A549 (cell line): Measurements from ENCODE around the gene TTC7B. TPM values are rescaled to one million over a fixed set of nuclear protein-coding genes. Genes with fewer than 3 reads are reported as not detected.

Experiments
- ATAC-seq, 2 experiments: fragments of 200-7000 bp in 1 of 2; fragments of >200 bp in 1 of 2; cut with Nextera tagmentation in 1 of 2; cut with Tn5 transposase in 1 of 2; 3 replicates each; pipeline versions ENCODE4 v1.8.0 to v1.9.1; 2018 to 2020; ENCODE audit warnings: mild to moderate bottlenecking in 1 of 2, moderate library complexity in 1 of 2
- CTCF ChIA-PET: fragments of 300-600 bp; sonication (Branson Sonifier 250); formaldehyde crosslinking; extraction: SDS; loops from one replicate; lab custom pipeline; 2021; ENCODE audit warnings: antibody characterized with exemption, inconsistent platforms; lab: Yijun Ruan, JAX
- POLR2A ChIA-PET: fragments of 350-600 bp; formaldehyde crosslinking; extraction: SDS; loops from one replicate; lab custom pipeline; 2021; ENCODE audit warnings: antibody characterized with exemption, inconsistent platforms; lab: Yijun Ruan, JAX
- DNase-seq, 2 experiments: peaks; one replicate each; pipeline versions ENCODE4 v3.0.0 to v3.0.0-alpha.2; 2011 to 2016; ENCODE audit warnings: low read depth in 1 of 2, low spot score in 1 of 2
- FAIRE-seq: peaks from 2 replicates; lab custom pipeline; 2011; peaks lifted over from hg19 to GRCh38; lab: Jason Lieb, UNC
- H3K27ac ChIP-seq, 2 experiments: fragments of >200 bp; sonication (Bioruptor Twin); formaldehyde crosslinking; 3 replicates each; pipeline ENCODE4 v1.5.1; 2016 to 2017
- H3K4me1 ChIP-seq: fragments of >200 bp; sonication (Bioruptor Twin); formaldehyde crosslinking; 3 replicates; pipeline ENCODE4 v1.6.1; 2016
- H3K4me2 ChIP-seq: fragments of >200 bp; sonication (Bioruptor Twin); formaldehyde crosslinking; 3 replicates; pipeline ENCODE4 v1.6.1; 2016
- H3K4me3 ChIP-seq: fragments of >200 bp; sonication (Bioruptor Twin); formaldehyde crosslinking; 3 replicates; pipeline ENCODE4 v1.5.1; 2016
- H3K9me3 ChIP-seq: fragments of >200 bp; sonication (Bioruptor Twin); formaldehyde crosslinking; 3 replicates; pipeline ENCODE4 v1.6.1; 2016
- BCL3 ChIP-seq: fragments of >200 bp; sonication (Bioruptor Twin); formaldehyde crosslinking; IDR thresholded peaks from 3 replicates; pipeline ENCODE4 v1.6.1; 2016
- CHD2 ChIP-seq: fragments of 150-350 bp; IDR thresholded peaks from 2 replicates; pipeline ENCODE4 v1.6.1; 2014; ENCODE audit warnings: low read length; ENCODE audit not compliant: partially characterized antibody
- E2F6 ChIP-seq: IDR thresholded peaks from 2 replicates; pipeline ENCODE4 v1.6.1; 2012; ENCODE audit warnings: low read depth, borderline replicate concordance
- EP300 ChIP-seq, 2 experiments: fragments of >200 bp; sonication (Bioruptor Twin); formaldehyde crosslinking; IDR thresholded peaks; 2 replicates in 1 of 2; 3 replicates in 1 of 2; pipeline ENCODE4 v1.6.1; 2016 to 2017
- ESRRA ChIP-seq: fragments of 150-350 bp; IDR thresholded peaks from 2 replicates; pipeline ENCODE4 v1.6.1; 2014; ENCODE audit warnings: mild to moderate bottlenecking, low read length, borderline replicate concordance
- FOSB ChIP-seq: fragments of 250-450 bp; sonication (Bioruptor Pico); IDR thresholded peaks from 2 replicates; pipeline ENCODE4 v1.5.0; 2020; ENCODE audit warnings: mild to moderate bottlenecking, moderate library complexity
- HES2 ChIP-seq: fragments of >200 bp; sonication (Bioruptor Twin); formaldehyde crosslinking; IDR thresholded peaks from 2 replicates; pipeline ENCODE4 v1.6.1; 2016
- JUN ChIP-seq, 2 experiments: fragments of >200 bp; sonication (Bioruptor Twin); formaldehyde crosslinking; IDR thresholded peaks; 2 replicates in 1 of 2; 3 replicates in 1 of 2; pipeline ENCODE4 v1.6.1; 2016 to 2017
- KDM5A ChIP-seq: fragments of 200-600 bp; sonication (generic); IDR thresholded peaks from 2 replicates; pipeline ENCODE4 v1.6.1; 2016; ENCODE audit warnings: antibody characterized with exemption, mild to moderate bottlenecking
- MYC ChIP-seq: IDR thresholded peaks from 2 replicates; pipeline ENCODE4 v1.6.1; 2012; ENCODE audit warnings: mild to moderate bottlenecking, inconsistent platforms, low read length, improper control_type of control experiment, borderline replicate concordance
- NFE2L2 ChIP-seq: fragments of 150-350 bp; conservative IDR thresholded peaks from 2 replicates; pipeline ENCODE4 v1.6.1; 2014; ENCODE audit warnings: low read length
- PHF8 ChIP-seq: fragments of 200-600 bp; sonication (generic); IDR thresholded peaks from 2 replicates; pipeline ENCODE4 v1.6.1; 2016; ENCODE audit warnings: low read depth, mild to moderate bottlenecking, antibody characterized with exemption, moderate library complexity, borderline replicate concordance
- POLR2A ChIP-seq: IDR thresholded peaks from 2 replicates; pipeline ENCODE4 v1.6.1; 2012; ENCODE audit warnings: mild to moderate bottlenecking, low read length
- RAD21 ChIP-seq, 2 experiments: fragments of >200 bp in 1 of 2; sonication (Bioruptor Twin) in 1 of 2; formaldehyde crosslinking in 1 of 2; IDR thresholded peaks in 1 of 2; conservative IDR thresholded peaks in 1 of 2; 2 replicates in 1 of 2; 3 replicates in 1 of 2; pipeline ENCODE4 v1.6.1; 2012 to 2018; ENCODE audit warnings: inconsistent platforms in 1 of 2
- RCOR1 ChIP-seq: fragments of 150-350 bp; IDR thresholded peaks from 2 replicates; pipeline ENCODE4 v1.6.1; 2014; ENCODE audit warnings: antibody characterized with exemption, low read length, low read depth
- REST ChIP-seq: fragments of 200-600 bp; sonication (generic); IDR thresholded peaks from 2 replicates; pipeline ENCODE4 v1.6.1; 2016; ENCODE audit warnings: antibody characterized with exemption, mild to moderate bottlenecking, moderate library complexity
- WGBS: methylation state at CpG from one replicate; pipeline ENCODE4 v1.1.6; 2017; ENCODE audit errors: missing lambda C conversion rate; 5-methylcytosine and 5-hydroxymethylcytosine counted together
- polyA plus RNA-seq, 4 experiments: library from polyadenylated mRNA; depleted of rRNA in 3 of 4; stranded (reverse); fragments of >200 nt; fragmentation: RNase III in 1 of 4; extraction: RNeasy Plus Mini Kit Qiagen cat#74134 plus additional on column Dnase treatment in 1 of 4; gene quantifications; 2 replicates in 3 of 4; 3 replicates in 1 of 4; pipeline ENCODE4 v1.2.3, GENCODE V29; 2011 to 2017
- TF ChIP-seq, protein P1 (sequence below): fragments of 250-450 bp; sonication (Bioruptor Pico); IDR thresholded peaks from 2 replicates; pipeline ENCODE4 v1.5.0; 2021; ENCODE audit warnings: mild to moderate bottlenecking, moderate library complexity, borderline replicate concordance
- TF ChIP-seq, protein P2 (sequence below): IDR thresholded peaks from 2 replicates; pipeline ENCODE4 v1.6.1; 2012

Gene TTC7B
- polyA plus RNA-seq, 2 of the 4 experiments (the other 2 are of a cell fraction), result 16.6 to 28.0 TPM

- no peaks in the 10 kb centered on the region for H3K4me1 ChIP-seq
- H3K27ac ChIP-seq, result no peak overlapping the region
- H3K9me3 ChIP-seq, result no peaks in the 10 kb centered on the region
- no peak overlapping the region for H3K4me2 ChIP-seq
- ATAC-seq (no peak), FAIRE-seq (no peak), DNase-seq (no peak)
- 93% methylated on average over 7 of the region's 7 CpGs for WGBS
- H3K4me3 ChIP-seq, result no peak overlapping the region
- POLR2A ChIA-PET, result no interaction called here
- TF ChIP-seq POLR2A (no peak), RCOR1 (no peak), HES2 (no peak), KDM5A (no peak), ESRRA (no peak), PHF8 (no peak), EP300 (IDR thresholded peaks at IDR 0.05) (no peak), MYC (no peak), FOSB (no peak), REST (no peak), E2F6 (no peak), CHD2 (no peak)
- TF ChIP-seq, protein P1, sequence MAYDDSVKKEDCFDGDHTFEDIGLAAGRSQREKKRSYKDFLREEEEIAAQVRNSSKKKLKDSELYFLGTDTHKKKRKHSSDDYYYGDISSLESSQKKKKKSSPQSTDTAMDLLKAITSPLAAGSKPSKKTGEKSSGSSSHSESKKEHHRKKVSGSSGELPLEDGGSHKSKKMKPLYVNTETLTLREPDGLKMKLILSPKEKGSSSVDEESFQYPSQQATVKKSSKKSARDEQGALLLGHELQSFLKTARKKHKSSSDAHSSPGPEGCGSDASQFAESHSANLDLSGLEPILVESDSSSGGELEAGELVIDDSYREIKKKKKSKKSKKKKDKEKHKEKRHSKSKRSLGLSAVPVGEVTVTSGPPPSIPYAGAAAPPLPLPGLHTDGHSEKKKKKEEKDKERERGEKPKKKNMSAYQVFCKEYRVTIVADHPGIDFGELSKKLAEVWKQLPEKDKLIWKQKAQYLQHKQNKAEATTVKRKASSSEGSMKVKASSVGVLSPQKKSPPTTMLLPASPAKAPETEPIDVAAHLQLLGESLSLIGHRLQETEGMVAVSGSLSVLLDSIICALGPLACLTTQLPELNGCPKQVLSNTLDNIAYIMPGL, result no peak
- TF ChIP-seq, protein P2, sequence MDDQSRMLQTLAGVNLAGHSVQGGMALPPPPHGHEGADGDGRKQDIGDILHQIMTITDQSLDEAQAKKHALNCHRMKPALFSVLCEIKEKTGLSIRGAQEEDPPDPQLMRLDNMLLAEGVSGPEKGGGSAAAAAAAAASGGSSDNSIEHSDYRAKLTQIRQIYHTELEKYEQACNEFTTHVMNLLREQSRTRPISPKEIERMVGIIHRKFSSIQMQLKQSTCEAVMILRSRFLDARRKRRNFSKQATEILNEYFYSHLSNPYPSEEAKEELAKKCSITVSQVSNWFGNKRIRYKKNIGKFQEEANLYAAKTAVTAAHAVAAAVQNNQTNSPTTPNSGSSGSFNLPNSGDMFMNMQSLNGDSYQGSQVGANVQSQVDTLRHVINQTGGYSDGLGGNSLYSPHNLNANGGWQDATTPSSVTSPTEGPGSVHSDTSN, result no peak
- CTCF ChIA-PET, result interaction anchor here (3.7 kb wide), 1 partner anchor 35 kb away, joined by 12 read pairs; no protein-coding TSS in a partner anchor
Observed at GRCh38 chr14:90732718-90733117, 83.5 kb downstream of the TTC7B start.

DNA sequence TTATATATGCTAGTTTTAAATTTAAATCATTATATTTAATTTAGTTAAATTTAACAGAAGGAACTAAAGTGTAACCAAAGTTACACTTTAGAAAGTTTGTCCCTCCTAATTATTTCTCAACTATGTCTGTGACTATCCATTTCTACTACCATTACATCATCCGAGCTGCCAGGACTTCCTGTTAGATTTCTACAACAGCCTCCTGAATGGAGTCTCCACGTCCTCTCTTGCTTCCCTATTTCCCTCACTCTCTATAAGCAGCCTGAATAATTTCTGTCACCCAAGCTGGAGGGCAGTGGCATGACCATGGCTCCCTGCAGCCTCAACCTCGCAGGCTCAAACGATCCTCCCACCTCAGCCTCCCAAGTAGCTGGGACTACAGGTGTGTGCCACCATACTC, 84.1 kb downstream of the TTC7B start:
- Histone ChIP-seq H3K4me3 (no peak overlapping the region), H3K4me2 (no peak overlapping the region), H3K27ac (no peak overlapping the region), H3K4me1 (no peaks in the 10 kb centered on the region), H3K9me3 (no peaks in the 10 kb centered on the region)
- no peak for TF ChIP-seq CHD2
- TF ChIP-seq JUN (IDR thresholded peaks at IDR 0.05), result no peak
- TF ChIP-seq BCL3, result no peak
- TF ChIP-seq NFE2L2, result no peak
- no peak for TF ChIP-seq RAD21 (conservative IDR thresholded peaks at IDR 0.05 in 1 of 2, IDR thresholded peaks at IDR 0.05 in 1 of 2)
- TF ChIP-seq REST, result no peak
- DNase-seq (no peak), ATAC-seq (no peak), FAIRE-seq (no peak)
- POLR2A ChIA-PET, result no interaction called here
- WGBS, result 86% methylated on average over 4 of the region's 4 CpGs
- CTCF ChIA-PET, result interaction anchor here (3.7 kb wide), 1 partner anchor 35 kb away, joined by 12 read pairs; no protein-coding TSS in a partner anchor
